ENCODE results near the gene ACSM2A. TPM values are rescaled to one million over a fixed set of nuclear protein-coding genes. Genes with fewer than 3 reads are reported as not detected.
"Not testable (repeated sequence)": the region's sequence is repeated elsewhere in the genome, so short reads cannot be mapped to it uniquely, and the experiment has no call there.

Gene ACSM2A
- total RNA-seq, 1 donor from 2014 or later, result not detected

DNA sequence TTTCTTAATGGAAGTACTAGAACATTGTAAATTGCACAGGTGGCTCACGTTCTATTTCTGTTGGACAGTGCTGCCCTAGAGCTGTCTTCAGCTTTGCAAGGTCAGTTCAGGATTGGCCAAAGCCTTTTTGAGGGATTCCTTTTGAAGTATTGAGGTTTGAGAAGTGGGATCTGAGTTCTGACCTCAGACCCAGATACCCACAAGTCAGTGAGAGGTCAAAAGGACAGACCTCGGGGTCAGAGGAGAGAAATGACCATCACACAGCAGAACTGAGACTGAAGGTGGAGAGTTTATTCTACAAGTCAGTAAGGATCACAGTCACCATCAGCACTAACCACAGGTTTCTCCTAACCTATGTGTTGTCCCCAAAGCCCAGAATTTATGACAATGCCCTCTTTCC is 40.3 kb upstream of the ACSM2A start:
- no peak overlapping the region for H3K4me3 ChIP-seq
- no peaks in the 10 kb centered on the region for H3K36me3 ChIP-seq
- no peaks in the 10 kb centered on the region for H3K4me1 ChIP-seq
- no peak overlapping the region for H3K27ac ChIP-seq (replicated peaks)
- intact Hi-C loops (cut with micrococcal nuclease), result no loop called here
- no peaks in the 10 kb centered on the region for H3K9me3 ChIP-seq (replicated peaks)
- no peak for TF ChIP-seq CTCF (IDR thresholded peaks at IDR 0.05; ENCODE audit: borderline replicate concordance)
- no peak for DNase-seq
- H3K27me3 ChIP-seq (ENCODE audit: low read depth), result peaks cover 11% of the 10 kb centered on the region

DNA sequence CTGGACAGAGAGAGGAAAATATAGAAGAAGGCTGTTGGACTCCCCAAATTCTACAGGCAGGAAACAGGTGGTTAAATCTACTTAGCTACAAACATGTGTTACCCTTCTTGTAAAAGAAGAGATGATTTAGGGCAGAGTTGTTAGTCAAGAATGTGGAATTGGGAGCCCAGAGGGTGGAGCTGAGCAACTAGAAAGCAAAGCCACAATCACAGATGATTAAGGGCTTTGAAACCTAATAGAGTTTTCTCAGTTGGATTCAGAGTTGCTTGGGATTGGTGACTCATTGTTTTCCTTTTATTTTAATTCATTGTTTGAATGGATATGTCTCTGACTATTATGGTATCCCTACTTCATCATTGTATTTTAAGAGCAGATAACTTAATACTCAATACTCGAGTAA is 35.8 kb upstream of the ACSM2A start:
- intact Hi-C loops (cut with micrococcal nuclease), result no loop called here
- H3K27me3 ChIP-seq (ENCODE audit: low read depth), result peaks cover 11% of the 10 kb centered on the region
- DNase-seq, result no peak
- no peaks in the 10 kb centered on the region for H3K9me3 ChIP-seq (replicated peaks)
- no peak overlapping the region for H3K27ac ChIP-seq (replicated peaks)
- no peaks in the 10 kb centered on the region for H3K4me1 ChIP-seq
- TF ChIP-seq CTCF (IDR thresholded peaks at IDR 0.05; ENCODE audit: borderline replicate concordance), result no peak
- no peak overlapping the region for H3K4me3 ChIP-seq
- no peaks in the 10 kb centered on the region for H3K36me3 ChIP-seq

- intact Hi-C loops (cut with micrococcal nuclease); H3K4me3 ChIP-seq; H3K9me3 ChIP-seq (replicated peaks); H3K36me3 ChIP-seq; H3K27ac ChIP-seq (replicated peaks); H3K4me1 ChIP-seq; DNase-seq: not testable (repeated sequence)
- peaks cover 11% of the 10 kb centered on the region for H3K27me3 ChIP-seq (ENCODE audit: low read depth)
Measured at GRCh38 chr16:20419093-20419492, 32.2 kb upstream of the ACSM2A start.

GRCh38 chr16:20421748-20422147 is 29.6 kb upstream of the ACSM2A start:
- H3K36me3 ChIP-seq; H3K9me3 ChIP-seq (replicated peaks); H3K27me3 ChIP-seq (ENCODE audit: low read depth); intact Hi-C loops (cut with micrococcal nuclease); H3K27ac ChIP-seq (replicated peaks); H3K4me1 ChIP-seq; DNase-seq; H3K4me3 ChIP-seq: not testable (repeated sequence)

DNA sequence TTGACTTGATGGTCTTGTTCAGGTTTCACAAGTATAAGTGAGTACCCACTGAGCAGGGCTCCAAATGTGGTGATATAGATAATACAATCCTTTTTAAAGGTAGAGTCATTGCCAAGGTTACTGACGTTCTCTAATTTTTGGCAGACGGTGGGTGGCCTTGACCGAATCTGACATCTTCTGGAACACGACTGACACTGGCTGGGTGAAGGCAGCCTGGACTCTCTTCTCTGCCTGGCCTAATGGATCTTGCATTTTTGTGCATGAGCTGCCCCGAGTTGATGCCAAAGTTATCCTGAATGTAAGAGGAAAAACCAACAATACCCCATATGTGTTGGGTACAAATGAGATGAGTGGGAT is 27.6 kb upstream of the ACSM2A start:
- H3K9me3 ChIP-seq (replicated peaks); H3K27ac ChIP-seq (replicated peaks); H3K36me3 ChIP-seq; H3K27me3 ChIP-seq (ENCODE audit: low read depth); H3K4me3 ChIP-seq; DNase-seq; intact Hi-C loops (cut with micrococcal nuclease); H3K4me1 ChIP-seq: not testable (repeated sequence)

DNA sequence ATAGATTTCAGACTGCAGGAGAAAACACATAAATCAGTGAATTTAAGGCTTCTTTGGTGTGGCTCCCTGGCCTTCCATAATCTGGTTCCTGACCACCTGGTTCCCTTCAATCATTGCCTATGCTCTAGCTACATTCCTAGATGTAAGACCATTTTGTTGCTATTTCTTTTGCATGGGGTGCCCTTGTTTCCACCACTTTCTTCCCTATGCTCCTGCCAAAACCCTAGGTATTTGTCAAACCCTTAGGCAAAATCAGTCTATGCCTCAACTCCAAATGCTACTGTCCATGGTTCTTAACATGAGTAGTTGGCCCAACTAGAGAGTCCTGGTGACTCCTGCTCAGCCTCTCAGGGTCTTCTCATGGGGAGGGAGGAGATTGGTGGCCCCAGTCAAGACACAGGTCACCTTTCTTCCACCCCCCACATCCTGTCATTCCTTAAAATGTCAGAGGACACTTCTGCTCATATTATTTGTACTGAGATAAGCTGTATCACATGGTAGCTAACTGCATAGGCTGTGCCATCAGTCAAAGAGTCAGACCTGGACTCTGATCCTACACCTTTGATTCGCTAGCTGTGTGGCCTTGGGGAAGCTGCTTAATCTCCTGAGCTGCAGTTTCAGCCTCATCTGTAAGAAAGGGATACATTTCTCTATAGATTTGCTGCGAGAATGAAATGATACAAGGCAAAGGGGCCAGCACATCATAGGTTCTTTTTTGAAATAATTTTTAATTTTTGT is 27.0 kb upstream of the ACSM2A start:
- Histone ChIP-seq H3K27ac (replicated peaks) (no peak overlapping the region), H3K9me3 (replicated peaks) (no peaks in the 10 kb centered on the region), H3K4me3 (no peak overlapping the region), H3K27me3 (ENCODE audit: low read depth) (no peaks in the 10 kb centered on the region), H3K4me1 (no peaks in the 10 kb centered on the region), H3K36me3 (no peaks in the 10 kb centered on the region)
- TF ChIP-seq CTCF (IDR thresholded peaks at IDR 0.05; ENCODE audit: borderline replicate concordance), result no peak
- intact Hi-C loops (cut with micrococcal nuclease), result no loop called here
- no peak for DNase-seq

DNA sequence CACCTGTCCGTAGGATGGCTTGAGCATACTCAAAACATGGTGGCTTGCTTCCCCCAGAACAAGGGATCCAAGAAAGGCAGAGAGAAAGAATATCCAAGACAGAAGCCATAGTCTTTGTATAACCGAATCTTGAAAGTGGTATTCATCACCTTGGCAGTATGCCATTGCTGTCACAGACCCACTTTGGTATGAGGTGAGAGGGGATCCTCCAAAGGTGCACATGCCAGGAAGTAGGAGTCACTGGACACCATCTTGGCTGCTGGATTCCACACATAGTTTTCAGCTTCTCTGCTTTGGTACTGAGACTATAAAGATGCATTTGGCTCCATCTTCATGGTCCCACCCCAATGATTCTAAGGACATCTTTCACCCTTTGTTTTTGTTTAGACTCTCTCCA is 23.9 kb upstream of the ACSM2A start:
- intact Hi-C loops (cut with micrococcal nuclease); H3K36me3 ChIP-seq; H3K9me3 ChIP-seq (replicated peaks); H3K4me1 ChIP-seq; DNase-seq; H3K4me3 ChIP-seq; H3K27me3 ChIP-seq (ENCODE audit: low read depth); H3K27ac ChIP-seq (replicated peaks): not testable (repeated sequence)

DNA sequence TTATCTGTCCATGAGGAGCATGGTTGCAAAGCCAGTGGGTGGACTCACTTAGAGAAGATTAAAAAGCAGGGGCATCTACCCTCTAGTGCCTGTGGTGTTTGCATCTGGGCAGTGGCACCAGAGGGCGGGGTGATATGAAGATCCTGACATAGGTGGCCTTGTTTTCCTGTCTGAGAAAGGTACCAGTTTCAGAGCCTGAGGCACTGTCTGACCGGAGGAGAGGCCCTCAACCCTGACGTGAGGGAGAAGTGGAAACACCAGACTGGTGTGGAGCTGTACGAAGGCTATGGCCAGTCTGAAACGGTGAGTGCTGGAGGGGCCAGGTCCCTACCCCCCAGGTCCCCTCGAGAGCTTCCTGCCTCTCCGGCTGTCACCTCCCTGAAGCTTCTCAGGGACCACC is 21.8 kb upstream of the ACSM2A start:
- H3K27me3 ChIP-seq (ENCODE audit: low read depth); intact Hi-C loops (cut with micrococcal nuclease): not testable (repeated sequence)

GRCh38 chr16:20430480-20430879 is 20.8 kb upstream of the ACSM2A start:
- H3K27me3 ChIP-seq (ENCODE audit: low read depth); H3K9me3 ChIP-seq (replicated peaks); DNase-seq; H3K4me1 ChIP-seq; H3K4me3 ChIP-seq; H3K27ac ChIP-seq (replicated peaks); intact Hi-C loops (cut with micrococcal nuclease); H3K36me3 ChIP-seq: not testable (repeated sequence)

More for the DNA sequence above, 21.8 kb upstream of the ACSM2A start:
- H3K27ac ChIP-seq (replicated peaks); H3K36me3 ChIP-seq; H3K9me3 ChIP-seq (replicated peaks); H3K4me3 ChIP-seq; H3K4me1 ChIP-seq; DNase-seq: not testable (repeated sequence)
